ENCODE data around the gene EYA2. TPM values are rescaled to one million over a fixed set of nuclear protein-coding genes. Genes with fewer than 3 reads are reported as not detected.

Gene EYA2
- total RNA-seq, 1 donor from 2014 or later, result 94.1 TPM

- Mint-ChIP-seq H3K36me3 (ENCODE audit: unreplicated experiment) (peaks cover 17% of the 10 kb centered on the region), H3K27ac (ENCODE audit: unreplicated experiment) (no peak overlapping the region), H3K4me3 (ENCODE audit: unreplicated experiment) (no peak overlapping the region)
These were observed 205.3 kb downstream of the EYA2 start for GRCh38 chr20:47099825-47100441.

DNA sequence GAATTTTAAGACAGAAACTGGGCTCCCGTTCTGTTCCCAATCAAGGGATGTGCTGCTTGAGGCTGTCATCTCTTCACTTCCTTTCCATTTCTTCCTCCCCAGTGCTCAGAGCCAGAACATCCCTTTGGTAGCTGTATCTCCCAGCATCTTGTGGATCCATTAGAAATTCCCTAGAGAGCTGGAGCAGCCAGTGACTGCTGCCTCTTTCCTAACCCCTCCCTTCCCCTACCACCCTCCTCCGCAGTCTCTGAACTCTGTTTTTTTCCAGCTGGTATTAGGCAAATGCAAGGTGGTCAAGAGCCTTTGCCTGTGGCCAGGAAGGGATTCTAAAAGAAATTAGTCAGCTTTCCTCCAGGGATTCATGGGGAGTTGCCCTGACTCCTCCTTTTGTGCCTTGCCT is 208.0 kb downstream of the EYA2 start:
- DNase-seq, result peak; percentile 45
- TF ChIP-seq CTCF (IDR thresholded peaks at IDR 0.05; ENCODE audit: partially characterized antibody, unreplicated experiment), result no peak
- Mint-ChIP-seq H3K4me3 (ENCODE audit: unreplicated experiment) (peak overlapping the region; percentile 41), H3K27me3 (ENCODE audit: unreplicated experiment) (peaks cover 3% of the 10 kb centered on the region), H3K4me1 (ENCODE audit: low read depth, unreplicated experiment) (peaks cover 18% of the 10 kb centered on the region), H3K27ac (ENCODE audit: unreplicated experiment) (peak overlapping the region; percentile 79), H3K36me3 (ENCODE audit: unreplicated experiment) (peaks cover 3% of the 10 kb centered on the region), H3K9me3 (ENCODE audit: unreplicated experiment) (peaks cover 12% of the 10 kb centered on the region)

More at GRCh38 chr20:47099825-47100441, 205.3 kb downstream of the EYA2 start:
- H3K27me3 Mint-ChIP-seq (ENCODE audit: unreplicated experiment), result peaks cover 3% of the 10 kb centered on the region
- peaks cover 16% of the 10 kb centered on the region for H3K4me1 Mint-ChIP-seq (ENCODE audit: low read depth, unreplicated experiment)
- peaks cover 8% of the 10 kb centered on the region for H3K9me3 Mint-ChIP-seq (ENCODE audit: unreplicated experiment)
- no peak for TF ChIP-seq CTCF (IDR thresholded peaks at IDR 0.05; ENCODE audit: partially characterized antibody, unreplicated experiment)
- DNase-seq, result no peak

DNA sequence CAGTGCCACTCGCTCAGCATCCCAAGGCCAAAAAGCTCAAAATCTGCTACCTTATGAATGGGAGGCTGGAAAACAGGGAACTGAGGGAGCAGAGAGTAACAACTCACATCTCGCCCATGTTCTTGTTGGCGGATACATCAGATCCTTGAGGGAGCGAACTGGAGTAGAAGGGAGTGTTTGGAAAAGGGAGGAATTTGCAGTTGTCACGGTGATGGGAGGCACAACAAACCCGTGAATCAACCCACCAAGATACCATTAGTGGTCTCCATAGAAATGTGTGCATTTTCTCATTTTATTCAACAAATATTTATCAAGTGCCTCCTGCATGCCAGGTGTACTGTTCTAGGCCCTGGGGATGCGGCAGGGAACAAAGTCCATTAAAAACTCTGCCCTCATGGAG is 212.1 kb downstream of the EYA2 start:
- Mint-ChIP-seq H3K9me3 (ENCODE audit: unreplicated experiment) (peaks cover 17% of the 10 kb centered on the region), H3K4me3 (ENCODE audit: unreplicated experiment) (no peak overlapping the region), H3K27me3 (ENCODE audit: unreplicated experiment) (no peaks in the 10 kb centered on the region), H3K27ac (ENCODE audit: unreplicated experiment) (no peak overlapping the region), H3K36me3 (ENCODE audit: unreplicated experiment) (peaks cover 19% of the 10 kb centered on the region), H3K4me1 (ENCODE audit: low read depth, unreplicated experiment) (peaks cover 17% of the 10 kb centered on the region)
- DNase-seq, result no peak
- no peak for TF ChIP-seq CTCF (IDR thresholded peaks at IDR 0.05; ENCODE audit: partially characterized antibody, unreplicated experiment)

- Mint-ChIP-seq H3K27ac (ENCODE audit: unreplicated experiment) (no peak overlapping the region), H3K4me3 (ENCODE audit: unreplicated experiment) (no peak overlapping the region), H3K27me3 (ENCODE audit: unreplicated experiment) (no peaks in the 10 kb centered on the region), H3K4me1 (ENCODE audit: low read depth, unreplicated experiment) (peaks cover 11% of the 10 kb centered on the region), H3K9me3 (ENCODE audit: unreplicated experiment) (peaks cover 10% of the 10 kb centered on the region), H3K36me3 (ENCODE audit: unreplicated experiment) (peaks cover 19% of the 10 kb centered on the region)
- DNase-seq, result no peak
- TF ChIP-seq CTCF (IDR thresholded peaks at IDR 0.05; ENCODE audit: partially characterized antibody, unreplicated experiment), result no peak
These were observed 214.4 kb downstream of the EYA2 start for GRCh38 chr20:47108994-47109393.

DNA sequence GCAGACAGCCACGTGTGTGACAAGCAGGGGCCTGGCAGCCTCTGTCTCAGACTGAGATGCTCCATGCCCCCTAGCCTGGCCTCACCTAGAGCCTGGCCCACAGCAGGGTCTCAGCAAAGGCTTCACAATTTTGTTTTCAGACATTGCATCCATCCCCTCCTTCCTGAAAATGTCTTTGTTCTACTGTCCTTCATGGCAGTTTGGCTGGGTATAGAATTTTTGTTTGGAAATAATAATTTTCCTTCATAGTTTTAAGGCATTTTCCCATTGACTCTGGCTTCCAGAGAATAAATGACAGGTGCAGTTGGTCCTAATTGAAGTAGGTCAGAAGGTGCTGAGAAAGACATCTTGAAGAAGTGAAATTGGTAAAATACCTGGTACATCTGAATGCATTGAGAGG is 216.2 kb downstream of the EYA2 start:
- DNase-seq, result no peak
- peaks cover 12% of the 10 kb centered on the region for H3K4me1 Mint-ChIP-seq (ENCODE audit: low read depth, unreplicated experiment)
- peaks cover 10% of the 10 kb centered on the region for H3K9me3 Mint-ChIP-seq (ENCODE audit: unreplicated experiment)
- H3K4me3 Mint-ChIP-seq (ENCODE audit: unreplicated experiment), result no peak overlapping the region
- H3K27me3 Mint-ChIP-seq (ENCODE audit: unreplicated experiment), result no peaks in the 10 kb centered on the region
- no peak for TF ChIP-seq CTCF (IDR thresholded peaks at IDR 0.05; ENCODE audit: partially characterized antibody, unreplicated experiment)
- peaks cover 22% of the 10 kb centered on the region for H3K36me3 Mint-ChIP-seq (ENCODE audit: unreplicated experiment)
- H3K27ac Mint-ChIP-seq (ENCODE audit: unreplicated experiment), result no peak overlapping the region

Data from glutamatergic neuron (in vitro differentiated cells).